Endodermal cell (in vitro differentiated cells): Measurements from ENCODE around the gene CNTN4. TPM values are rescaled to one million over a fixed set of nuclear protein-coding genes. Genes with fewer than 3 reads are reported as not detected.

Source experiments
- DNase-seq: peaks from one replicate; pipeline ENCODE4 v3.0.0-alpha.2; 2017
- H3K27ac ChIP-seq: 2 replicates; pipeline ENCODE4 v1.5.1; 2013; ENCODE audit warnings: mild to moderate bottlenecking, low read depth, low read length, moderate library complexity
- H3K27me3 ChIP-seq: 2 replicates; pipeline ENCODE4 v1.6.1; 2013; ENCODE audit warnings: mild to moderate bottlenecking, low read length, moderate library complexity; ENCODE audit not compliant: insufficient read depth, control insufficient read depth, poor library complexity, severe bottlenecking
- H3K36me3 ChIP-seq: 2 replicates; pipeline ENCODE4 v1.7.0; 2013; ENCODE audit warnings: mild to moderate bottlenecking, low read length, moderate library complexity; ENCODE audit not compliant: control insufficient read depth, insufficient read depth
- H3K4me1 ChIP-seq: one replicate; pipeline ENCODE4 v1.7.0; 2013; ENCODE audit warnings: low read length; ENCODE audit not compliant: control insufficient read depth, insufficient read depth
- H3K4me3 ChIP-seq: 2 replicates; pipeline ENCODE4 v1.5.1; 2013; ENCODE audit warnings: mild to moderate bottlenecking, low read length, moderate library complexity
- H3K9ac ChIP-seq: 2 replicates; pipeline ENCODE4 v1.6.1; 2013; ENCODE audit warnings: mild to moderate bottlenecking, low read length, moderate library complexity; ENCODE audit not compliant: poor library complexity, severe bottlenecking; ENCODE audit errors: extremely low read depth
- H3K9me3 ChIP-seq: 2 replicates; pipeline ENCODE4 v1.6.1; 2013; ENCODE audit warnings: mild to moderate bottlenecking, low read length, moderate library complexity; ENCODE audit not compliant: control insufficient read depth
- H3K27ac Mint-ChIP-seq: 2 replicates; pipeline ENCODE4 v1.8.0; 2020; ENCODE audit warnings: mixed read lengths
- H3K27me3 Mint-ChIP-seq: 2 replicates; pipeline ENCODE4 v1.8.0; 2021; ENCODE audit warnings: mild to moderate bottlenecking, mixed read lengths; ENCODE audit not compliant: insufficient read depth
- H3K36me3 Mint-ChIP-seq: 2 replicates; pipeline ENCODE4 v1.8.0; 2020; ENCODE audit warnings: low read depth, mixed read lengths
- H3K4me1 Mint-ChIP-seq: 2 replicates; pipeline ENCODE4 v1.8.0; 2020; ENCODE audit warnings: mixed read lengths
- H3K4me3 Mint-ChIP-seq: 2 replicates; pipeline ENCODE4 v1.8.0; 2020; ENCODE audit warnings: mild to moderate bottlenecking, moderate library complexity, mixed read lengths
- H3K9me3 Mint-ChIP-seq: 2 replicates; pipeline ENCODE4 v1.8.0; 2020; ENCODE audit warnings: mild to moderate bottlenecking, mixed read lengths
- CTCF ChIP-seq: fragments of 200-600 bp; sonication (generic); conservative IDR thresholded peaks from 2 replicates; pipeline ENCODE4 v1.5.0; 2021; ENCODE audit warnings: antibody characterized with exemption, mild to moderate bottlenecking
- WGBS, 2 experiments: methylation state at CpG; one replicate each; pipeline versions ENCODE4 v1.1.5 to v1.1.7; 2013; ENCODE audit warnings: missing lambda C conversion rate in 2 of 2, mixed read lengths in 1 of 2; ENCODE audit not compliant: insufficient coverage in 1 of 2, insufficient read length in 1 of 2; 5-methylcytosine and 5-hydroxymethylcytosine counted together
- total RNA-seq, 2 donors: library from RNA; stranded (reverse); fragmentation: NEBNext Ultra II Directional in 1 of 2; extraction: Animal tissue kit (Norgen Biotek cat#: 25700) in 1 of 2; gene quantifications; 2 replicates in 1 of 2; 3 replicates in 1 of 2; pipeline ENCODE4 v1.2.1, GENCODE V29; 2021

The CNTN4 gene
- total RNA-seq, 2 donors from 2014 or later = 10.8 to 11.1 TPM

DNA sequence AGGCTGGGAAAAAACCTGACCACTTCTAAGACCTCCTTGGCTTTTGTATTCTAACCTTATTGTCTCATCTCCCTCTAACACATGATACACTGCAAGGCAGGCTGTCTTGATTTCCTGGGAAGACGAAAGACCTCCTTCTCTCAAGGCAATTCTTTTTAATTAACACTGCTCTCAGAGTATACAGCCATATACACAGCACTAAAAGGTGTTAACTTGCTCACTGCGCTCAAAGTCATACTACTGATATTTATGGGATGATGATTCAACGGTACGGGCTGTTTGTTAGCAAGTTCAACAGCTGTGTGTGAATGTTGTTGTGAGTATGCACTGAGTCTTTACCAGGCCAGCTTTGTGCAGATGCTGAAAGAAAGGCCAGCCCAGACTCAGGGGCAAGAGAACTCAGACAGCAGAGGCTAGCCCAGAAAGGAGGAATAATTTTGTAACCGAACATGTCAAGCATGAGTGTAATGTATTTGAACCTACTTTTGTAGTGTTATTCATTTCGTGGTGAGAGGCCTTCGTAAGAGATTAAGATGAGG is 781.6 kb downstream of the CNTN4 start:
- no peak for TF ChIP-seq CTCF
- Histone ChIP-seq H3K27me3 (peaks cover 5% of the 10 kb centered on the region), H3K9ac (no peak overlapping the region), H3K36me3 (no peaks in the 10 kb centered on the region), H3K4me1 (peaks cover 6% of the 10 kb centered on the region), H3K4me3 (no peak overlapping the region), H3K9me3 (no peaks in the 10 kb centered on the region), H3K27ac (no peak overlapping the region)
- Mint-ChIP-seq H3K9me3 (no peaks in the 10 kb centered on the region), H3K27ac (no peak overlapping the region), H3K4me1 (peaks cover 11% of the 10 kb centered on the region), H3K4me3 (no peak overlapping the region), H3K27me3 (peaks cover 3% of the 10 kb centered on the region), H3K36me3 (no peaks in the 10 kb centered on the region)
- WGBS, 2 experiments = 85 to 95% methylated on average over 4 to 7 of the region's 7 CpGs
- DNase-seq = no peak

DNA sequence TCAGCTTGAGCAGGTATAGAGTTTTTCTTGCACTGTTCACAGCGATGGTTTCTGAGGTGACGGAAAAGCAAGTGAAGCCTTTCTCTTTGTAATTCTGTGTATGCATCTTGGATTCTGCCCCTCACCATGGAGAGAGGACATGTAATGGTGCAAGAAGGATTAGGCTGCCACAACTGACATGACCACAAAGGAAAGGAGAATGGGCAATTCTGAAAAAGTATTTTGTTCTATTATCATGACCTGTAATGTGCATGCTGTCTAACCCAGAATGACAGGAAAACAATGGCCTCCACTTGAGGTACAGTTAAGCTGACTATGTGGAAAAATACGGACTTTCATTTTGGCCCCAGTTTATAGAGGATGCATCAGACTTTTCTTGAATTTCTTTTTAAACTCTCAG is 784.6 kb downstream of the CNTN4 start:
- no peaks in the 10 kb centered on the region for H3K36me3 ChIP-seq
- no peaks in the 10 kb centered on the region for H3K36me3 Mint-ChIP-seq
- WGBS, 2 experiments = 90 to 94% methylated on average over 3 of the region's 3 CpGs

GRCh38 chr3:2888592-2888991 is 789.9 kb downstream of the CNTN4 start:
- Histone ChIP-seq H3K36me3 (no peaks in the 10 kb centered on the region), H3K27me3 (no peaks in the 10 kb centered on the region), H3K4me3 (no peak overlapping the region), H3K9ac (no peak overlapping the region), H3K4me1 (no peaks in the 10 kb centered on the region), H3K9me3 (no peaks in the 10 kb centered on the region), H3K27ac (no peak overlapping the region)
- Mint-ChIP-seq H3K27me3 (peaks cover 13% of the 10 kb centered on the region), H3K36me3 (no peaks in the 10 kb centered on the region), H3K4me3 (no peak overlapping the region), H3K4me1 (no peaks in the 10 kb centered on the region), H3K27ac (no peak overlapping the region), H3K9me3 (no peaks in the 10 kb centered on the region)
- 85 to 100% methylated on average over 1 to 2 of the region's 2 CpGs for WGBS, 2 experiments
- no peak for TF ChIP-seq CTCF
- no peak for DNase-seq

More for the DNA sequence above, 784.6 kb downstream of the CNTN4 start:
- DNase-seq = no peak
- TF ChIP-seq CTCF = no peak
- H3K27ac ChIP-seq = no peak overlapping the region
- Mint-ChIP-seq H3K4me3 (no peak overlapping the region), H3K27ac (no peak overlapping the region), H3K27me3 (peaks cover 15% of the 10 kb centered on the region), H3K4me1 (peaks cover 11% of the 10 kb centered on the region), H3K9me3 (no peaks in the 10 kb centered on the region)
- H3K9me3 ChIP-seq = no peaks in the 10 kb centered on the region
- no peak overlapping the region for H3K4me3 ChIP-seq
- H3K4me1 ChIP-seq = peaks cover 6% of the 10 kb centered on the region
- H3K9ac ChIP-seq = no peak overlapping the region
- peaks cover 5% of the 10 kb centered on the region for H3K27me3 ChIP-seq
